DMS79 (cell line): Measurements from ENCODE around the gene FRYL.

Experiments used
- DNase-seq: peaks from one replicate; lab custom pipeline; 2025; lab: John Stamatoyannopoulos, UW

Gene FRYL

DNA sequence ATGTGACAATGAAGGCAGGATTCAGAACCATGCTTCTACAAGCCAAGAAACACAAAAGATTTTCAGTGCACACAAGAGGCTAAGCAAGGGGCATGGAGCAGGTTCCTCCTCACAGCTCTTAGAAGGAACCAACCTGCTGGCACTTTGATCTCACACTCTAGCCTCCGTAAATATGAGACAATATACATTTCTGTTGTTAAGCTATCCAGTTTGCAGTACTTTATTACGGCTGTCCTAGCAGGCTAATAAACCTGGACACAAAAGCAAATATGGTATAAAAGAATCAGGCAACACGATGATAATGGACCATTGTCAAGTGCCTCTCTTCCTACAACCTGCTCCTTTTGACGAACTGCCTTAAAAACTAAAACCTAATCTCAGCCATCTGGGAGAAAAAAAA lies 175.6 kb downstream of the FRYL start:
- no peak for DNase-seq

- no peak for DNase-seq
Observed at GRCh38 chr4:48604041-48604440, 176.0 kb downstream of the FRYL start.

DNA sequence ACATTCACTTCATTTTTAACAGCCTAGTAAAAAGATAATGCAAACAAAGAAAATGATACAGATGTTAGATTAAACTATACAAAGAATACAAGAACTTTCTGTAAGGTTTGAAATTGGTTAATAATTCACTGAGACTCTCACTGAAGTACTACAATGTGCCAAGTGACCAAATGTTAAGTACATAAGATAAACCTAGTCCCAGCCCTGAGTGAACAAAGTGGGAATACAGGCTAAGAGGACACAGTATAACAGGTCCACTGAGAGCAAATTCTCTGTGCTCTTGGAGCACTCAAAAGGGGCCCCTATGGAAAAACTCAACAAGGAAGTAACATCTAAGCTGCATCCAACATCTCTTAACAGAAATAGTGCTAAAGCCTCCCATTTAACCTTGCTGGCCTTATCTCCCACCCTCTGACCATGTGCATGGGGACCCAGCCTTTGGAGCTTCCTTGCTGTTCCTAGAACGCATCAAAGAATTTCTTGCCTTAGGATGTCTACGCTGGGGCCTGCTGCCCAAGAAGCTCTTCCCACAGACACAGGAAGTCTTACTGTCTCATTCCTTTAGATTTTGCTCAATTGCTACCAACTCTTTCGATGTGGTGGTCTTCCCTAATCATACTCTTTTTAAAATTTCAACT lies 176.6 kb downstream of the FRYL start:
- DNase-seq: no peak

DNA sequence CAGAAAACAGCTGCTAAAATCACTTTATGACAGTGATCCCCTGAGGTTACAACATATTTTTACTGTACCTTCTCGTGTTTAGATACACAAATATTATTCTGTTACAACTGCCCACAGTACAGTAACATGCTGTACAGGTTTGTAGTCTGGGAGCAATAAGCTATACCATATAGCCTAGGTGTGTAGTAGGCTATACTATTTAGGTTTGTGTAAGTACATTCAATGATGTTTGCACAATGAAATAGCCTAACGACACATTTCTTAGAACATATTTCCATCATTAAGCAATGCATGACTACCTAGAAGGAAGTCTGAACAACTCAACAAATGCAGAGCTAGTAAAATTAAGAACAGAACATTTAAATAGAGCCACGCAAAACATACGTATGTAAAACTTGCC lies 177.3 kb downstream of the FRYL start:
- DNase-seq: no peak

DNA sequence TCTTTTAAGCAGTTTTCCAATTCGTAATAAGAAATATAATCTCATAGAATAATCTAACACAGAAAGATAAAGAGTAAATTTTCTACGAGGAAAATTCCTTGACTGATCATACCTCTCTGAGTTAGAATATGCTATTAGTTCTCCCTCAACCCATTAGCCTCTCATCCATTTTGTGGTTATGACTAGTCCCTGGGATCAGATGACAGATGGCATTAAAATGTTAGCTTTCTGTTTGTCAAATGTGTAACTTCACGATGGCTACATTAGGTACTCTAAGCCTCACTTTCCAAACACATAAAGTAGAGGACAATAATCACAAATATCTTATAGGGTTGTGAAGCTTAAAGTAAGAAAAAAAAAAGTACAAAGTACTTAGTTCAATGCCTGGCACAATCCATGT lies 177.9 kb downstream of the FRYL start:
- DNase-seq: no peak

DNA sequence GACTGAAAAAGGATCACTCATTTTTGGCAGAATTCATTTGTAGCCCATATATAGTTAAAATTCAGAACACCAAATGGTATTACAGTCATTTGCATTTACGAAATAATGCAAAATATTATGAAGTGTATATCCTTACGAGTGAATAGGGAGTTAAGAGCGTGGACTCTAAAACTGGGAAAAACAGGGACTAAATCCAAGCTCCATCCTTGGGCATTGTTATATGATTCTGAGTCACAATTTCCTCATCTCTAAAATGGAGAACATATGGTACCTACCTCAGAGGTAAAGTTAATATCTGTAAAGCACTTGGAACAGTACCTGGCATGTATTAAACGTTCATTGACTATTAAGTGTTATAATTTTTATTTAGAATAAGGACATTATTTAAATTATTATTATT lies 183.7 kb downstream of the FRYL start:
- DNase-seq: no peak

- DNase-seq: no peak
Observed at GRCh38 chr4:48594180-48594579, 185.9 kb downstream of the FRYL start.

GRCh38 chr4:48591372-48591771 lies 188.7 kb downstream of the FRYL start:
- DNase-seq: no peak

- no peak for DNase-seq
Observed at GRCh38 chr4:48590884-48591283, 189.2 kb downstream of the FRYL start.

DNA sequence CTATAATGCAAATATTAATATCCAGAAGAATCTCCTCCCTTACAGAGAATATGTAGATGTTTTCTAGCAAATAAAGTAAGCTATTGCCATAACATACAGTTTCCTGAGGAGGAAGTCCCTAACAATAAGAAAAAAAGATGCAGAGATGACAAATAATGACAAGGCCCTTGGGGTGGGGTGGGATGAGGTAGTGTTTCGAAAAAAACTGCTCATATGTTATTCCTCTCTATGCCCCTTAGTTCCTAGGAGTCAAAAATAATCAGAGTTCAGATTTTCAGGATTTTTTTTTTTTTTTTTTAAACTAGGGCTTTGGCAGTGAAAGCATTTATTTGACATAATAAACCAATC lies 191.0 kb downstream of the FRYL start:
- no peak for DNase-seq

- no peak for DNase-seq
Observed at GRCh38 chr4:48588230-48589097, 191.6 kb downstream of the FRYL start.

- no peak for DNase-seq
Observed at GRCh38 chr4:48585401-48585800, 194.7 kb downstream of the FRYL start.

GRCh38 chr4:48578132-48578968 lies 201.7 kb downstream of the FRYL start:
- DNase-seq: peak; percentile 30

DNA sequence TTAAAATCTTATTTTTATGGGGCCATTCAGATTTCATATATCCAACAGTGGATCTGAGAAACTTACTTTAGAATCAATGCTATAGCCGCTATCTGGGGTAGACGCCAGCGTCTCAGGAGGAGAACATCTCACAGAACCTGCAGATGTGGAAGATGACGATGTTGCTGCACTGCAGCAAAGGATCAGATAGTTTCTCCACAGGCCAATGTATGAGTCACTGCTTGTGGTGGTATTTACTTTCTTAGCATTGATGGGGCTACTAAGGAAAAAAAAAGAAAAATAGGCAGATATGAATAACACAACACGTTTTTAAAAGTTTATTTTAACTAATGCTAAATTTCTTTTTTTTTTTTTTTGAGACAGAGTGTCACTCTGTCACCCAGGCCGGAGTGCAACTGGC lies 204.1 kb downstream of the FRYL start:
- DNase-seq: no peak

- DNase-seq: no peak
Observed at GRCh38 chr4:48571471-48571870, 208.6 kb downstream of the FRYL start.

GRCh38 chr4:48570646-48571220 lies 209.3 kb downstream of the FRYL start:
- no peak for DNase-seq

DNA sequence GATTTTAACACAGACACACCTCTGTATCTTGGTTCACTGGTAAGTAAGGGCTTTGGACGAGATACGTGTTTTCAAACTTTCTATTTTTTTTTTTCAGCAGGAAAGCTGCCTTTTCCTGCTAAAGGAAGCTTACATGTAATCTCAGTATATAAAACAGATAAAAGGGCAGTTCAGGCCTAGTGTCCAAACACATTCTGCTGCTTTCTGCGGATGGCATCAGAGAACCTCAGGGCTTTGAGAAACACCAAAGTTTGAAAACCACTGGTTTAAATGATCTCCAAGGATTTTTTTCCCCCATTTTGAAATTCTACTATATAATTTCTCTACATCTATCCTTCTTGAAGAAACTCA lies 214.1 kb downstream of the FRYL start:
- no peak for DNase-seq

- no peak for DNase-seq
Observed at GRCh38 chr4:48565362-48566033, 214.6 kb downstream of the FRYL start.

DNA sequence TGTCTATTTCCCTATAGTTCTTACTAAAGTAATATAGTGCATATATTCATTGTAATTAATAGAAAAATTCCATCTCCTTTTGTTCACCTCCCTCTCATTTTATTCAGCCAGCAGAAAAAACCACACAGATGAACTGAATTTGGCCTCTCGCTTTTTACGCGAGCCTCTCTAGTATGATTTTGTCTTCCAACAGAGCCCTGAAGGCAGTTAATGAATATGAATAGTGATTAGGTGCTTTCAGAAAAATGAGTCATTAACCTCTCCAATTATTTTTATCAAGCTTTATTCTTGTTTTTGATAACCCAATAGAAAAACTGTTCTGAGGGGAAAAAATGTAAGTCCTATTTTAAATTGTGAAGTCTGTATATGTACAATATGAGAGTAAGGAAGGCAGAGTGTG lies 215.9 kb downstream of the FRYL start:
- no peak for DNase-seq

DNA sequence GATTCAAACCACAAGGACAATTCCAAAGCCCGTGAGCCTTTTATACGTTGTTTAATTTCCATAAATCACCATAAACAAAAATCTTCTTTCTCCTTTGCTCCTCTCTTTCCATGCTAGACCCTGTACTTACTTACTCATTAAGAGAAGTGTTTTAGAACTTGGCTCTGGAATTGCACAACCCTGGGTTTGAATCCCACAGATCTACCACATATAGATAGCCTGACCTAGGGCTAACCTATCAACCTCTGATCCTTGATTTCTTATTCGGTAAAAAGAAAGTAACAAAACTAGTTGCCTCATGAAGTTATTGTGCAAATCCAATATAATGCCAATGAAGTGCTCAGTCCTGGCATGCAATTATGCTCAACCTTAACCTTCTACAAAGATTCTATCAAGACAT lies 221.3 kb downstream of the FRYL start:
- no peak for DNase-seq

- no peak for DNase-seq
Observed at GRCh38 chr4:48558026-48558425, 222.1 kb downstream of the FRYL start.

DNA sequence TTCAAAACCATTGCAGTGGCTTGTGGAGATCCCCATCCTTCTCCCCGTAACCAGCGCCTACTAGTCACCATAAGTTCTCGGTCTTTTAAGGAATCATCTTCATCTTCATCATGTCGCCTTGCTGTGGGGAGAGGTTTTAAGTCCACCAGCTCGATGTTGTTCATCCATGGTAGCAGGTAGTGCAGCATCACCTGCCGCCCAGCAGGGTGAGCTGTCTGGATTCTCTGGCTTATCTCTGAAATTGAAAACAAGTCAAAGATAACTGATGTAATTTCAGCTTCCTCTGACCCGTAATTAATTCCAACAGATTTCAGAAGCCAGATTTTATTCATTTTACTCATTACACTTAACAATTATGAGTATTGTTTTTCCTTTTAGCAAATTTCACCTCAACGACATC lies 222.6 kb downstream of the FRYL start:
- no peak for DNase-seq
